HepG2 (cell line): ENCODE results near the gene FAM222A. TPM values are rescaled to one million over a fixed set of nuclear protein-coding genes. Genes with fewer than 3 reads are reported as not detected.

Experiments
- ATAC-seq: fragments of 200-7000 bp; cut with Tn5 transposase; 3 replicates; pipeline ENCODE4 v1.9.1; 2020; ENCODE audit warnings: mild to moderate bottlenecking, moderate library complexity
- BruUV-seq: library from RNA; stranded (reverse); fragments of 400-500 nt; replicated peaks from 2 replicates; lab custom pipeline; 2021; lab: Mats Ljungman, UMichigan
- CTCF ChIA-PET: fragments of 300-600 bp; formaldehyde crosslinking; extraction: SDS; loops from one replicate; lab custom pipeline; 2021; ENCODE audit warnings: low total read pairs, inconsistent platforms, low intra/inter-chr PET ratio; lab: Yijun Ruan, JAX
- POLR2A ChIA-PET: fragments of 350-600 bp; sonication (Branson Sonifier 250); formaldehyde crosslinking; loops from one replicate; lab custom pipeline; 2020; ENCODE audit warnings: antibody characterized with exemption, inconsistent platforms; lab: Yijun Ruan, JAX
- DNase-seq: peaks from one replicate; pipeline ENCODE4 v3.0.0-alpha.2; 2015; ENCODE audit warnings: low spot score
- FAIRE-seq: peaks from 3 replicates; lab custom pipeline; 2011; peaks lifted over from hg19 to GRCh38; lab: Jason Lieb, UNC
- H2AFZ ChIP-seq: one replicate; pipeline ENCODE4 v1.6.1; 2011; ENCODE audit warnings: low read length, inconsistent platforms
- H3K27ac ChIP-seq: fragments of 300-600 bp; 3 replicates; pipeline ENCODE4 v1.8.0; 2011; ENCODE audit warnings: mixed run types, mild to moderate bottlenecking, mixed read lengths, low read length, inconsistent platforms; ENCODE audit not compliant: insufficient read depth; ENCODE audit errors: extremely low read length
- H3K27me3 ChIP-seq, 2 experiments: fragments of 200-600 bp in 1 of 2; 2 replicates in 1 of 2; 3 replicates in 1 of 2; pipeline versions ENCODE4 v1.6.0 to v1.8.0; 2011; ENCODE audit warnings: low read length in 2 of 2, mild to moderate bottlenecking in 2 of 2, moderate library complexity in 2 of 2, inconsistent platforms in 1 of 2; ENCODE audit not compliant: insufficient read depth in 2 of 2, control insufficient read depth in 1 of 2
- H3K36me3 ChIP-seq, 2 experiments: fragments of 200-600 bp in 1 of 2; replicated peaks in 1 of 2; 2 replicates in 1 of 2; 3 replicates in 1 of 2; pipeline versions ENCODE4 v1.5.1 to v1.8.0; 2011; ENCODE audit warnings: low read length in 2 of 2, inconsistent platforms in 1 of 2; ENCODE audit not compliant: insufficient read depth in 2 of 2, control insufficient read depth in 1 of 2
- H3K4me1 ChIP-seq: 2 replicates; pipeline ENCODE4 v1.5.1; 2012; ENCODE audit warnings: low read length, inconsistent platforms; ENCODE audit not compliant: insufficient read depth
- H3K4me2 ChIP-seq: 2 replicates; pipeline ENCODE4 v1.6.0; 2011; ENCODE audit warnings: low read depth, low read length, inconsistent platforms
- H3K4me3 ChIP-seq, 3 experiments: fragments of 200-600 bp in 1 of 3; sonication (generic), shearing (Covaris generic) in 1 of 3; replicated peaks in 1 of 3; 2 replicates each; pipeline ENCODE4 v1.5.1; 2011 to 2016; ENCODE audit warnings: low read length in 3 of 3, inconsistent platforms in 2 of 3, low read depth in 2 of 3, mild to moderate bottlenecking in 2 of 3, control low read depth in 1 of 3, mixed read lengths in 1 of 3; ENCODE audit not compliant: insufficient read depth in 1 of 3
- H3K79me2 ChIP-seq: one replicate; pipeline ENCODE4 v1.6.1; 2011; ENCODE audit warnings: low read length, inconsistent platforms; ENCODE audit not compliant: insufficient read depth
- H3K9ac ChIP-seq: 2 replicates; pipeline ENCODE4 v1.6.0; 2011; ENCODE audit warnings: mild to moderate bottlenecking, low read depth, low read length, inconsistent platforms; ENCODE audit not compliant: insufficient read depth
- H3K9me3 ChIP-seq: 2 replicates; pipeline ENCODE4 v1.5.1; 2012; ENCODE audit warnings: mild to moderate bottlenecking, low read length
- H4K20me1 ChIP-seq: 2 replicates; pipeline ENCODE4 v1.6.0; 2011; ENCODE audit warnings: inconsistent platforms, mild to moderate bottlenecking, low read length, moderate library complexity; ENCODE audit not compliant: insufficient read depth
- ASH2L ChIP-seq: fragments of 300-600, 200-600 bp; sonication (generic); IDR thresholded peaks from 2 replicates; pipeline ENCODE4 v1.7.0; 2017; ENCODE audit warnings: low read depth, mild to moderate bottlenecking, moderate library complexity, mixed read lengths, low read length; ENCODE audit not compliant: insufficient read length
- CEBPB ChIP-seq: IDR thresholded peaks from 2 replicates; pipeline ENCODE4 v1.6.1; 2011; ENCODE audit warnings: low read depth, low read length, improper control_type of control experiment, borderline replicate concordance
- CHCHD3 ChIP-seq: sonication (generic); formaldehyde crosslinking; IDR thresholded peaks from 2 replicates; pipeline ENCODE4 v1.8.0; 2022; ENCODE audit warnings: mild to moderate bottlenecking, missing genetic modification reagents, moderate library complexity
- GMEB1 ChIP-seq: sonication (generic); formaldehyde crosslinking; IDR thresholded peaks from 2 replicates; pipeline ENCODE4 v1.5.1; 2020; ENCODE audit warnings: missing genetic modification reagents, mild to moderate bottlenecking, borderline replicate concordance
- MXD1 ChIP-seq: sonication (generic); formaldehyde crosslinking; IDR thresholded peaks from 2 replicates; pipeline ENCODE4 v1.4.0; 2020; ENCODE audit warnings: mild to moderate bottlenecking, missing genetic modification reagents
- PCBP1 ChIP-seq: fragments of 200-400 bp; formaldehyde crosslinking; IDR thresholded peaks from 2 replicates; pipeline ENCODE4 v1.6.1; 2017; ENCODE audit warnings: mild to moderate bottlenecking, low read depth, low read length, borderline replicate concordance
- RERE ChIP-seq: IDR thresholded peaks from 2 replicates; pipeline ENCODE4 v1.6.1; 2016; ENCODE audit warnings: low read depth, missing genetic modification reagents, missing compliant biosample characterization
- STAG1 ChIP-seq: sonication (generic); formaldehyde crosslinking; IDR thresholded peaks from 2 replicates; pipeline ENCODE4 v1.4.0; 2020; ENCODE audit warnings: missing genetic modification reagents
- TEAD2 ChIP-seq: sonication (generic); formaldehyde crosslinking; IDR thresholded peaks from 2 replicates; pipeline ENCODE4 v1.9.0; 2021; ENCODE audit warnings: missing genetic modification reagents
- TMF1 ChIP-seq: sonication (generic); formaldehyde crosslinking; IDR thresholded peaks from 2 replicates; pipeline ENCODE4 v1.8.1; 2022; ENCODE audit warnings: low read depth, missing genetic modification reagents
- ZNF317 ChIP-seq: sonication (generic); formaldehyde crosslinking; IDR thresholded peaks from 2 replicates; pipeline ENCODE4 v1.5.0; 2020; ENCODE audit warnings: mild to moderate bottlenecking, missing genetic modification reagents
- ZNF354B ChIP-seq: sonication (generic); formaldehyde crosslinking; IDR thresholded peaks from 2 replicates; pipeline ENCODE4 v1.8.0; 2022; ENCODE audit warnings: mild to moderate bottlenecking, missing genetic modification reagents
- ZNF746 ChIP-seq: sonication (generic); formaldehyde crosslinking; IDR thresholded peaks from 2 replicates; pipeline ENCODE4 v1.8.0; 2022; ENCODE audit warnings: mild to moderate bottlenecking, missing genetic modification reagents
- WGBS: methylation state at CpG from one replicate; pipeline ENCODE4 v1.1.6; 2017; ENCODE audit warnings: low lambda C conversion rate; 5-methylcytosine and 5-hydroxymethylcytosine counted together
- in situ Hi-C: cut with HindIII; loops from 2 replicates; pipeline ENCODE4 v1.10.0; 2017; ENCODE audit warnings: low pct_unique_long_range_greater_than_20kb; ENCODE audit not compliant: extremely low pct_ligation_motif_present
- intact Hi-C: fragments of 100-400 bp; cut with micrococcal nuclease; formaldehyde crosslinking; loops from one replicate; pipeline ENCODE4 v1.10.0; 2022; ENCODE audit not compliant: unreplicated experiment
- polyA plus RNA-seq, 8 experiments: library from polyadenylated mRNA; depleted of rRNA in 3 of 8; stranded (reverse) in 7 of 8; unstranded in 1 of 8; fragments of >200 nt; fragmentation: Illumina TruSeq in 4 of 8; extraction: Trizol in 4 of 8; gene quantifications; 2 replicates each; pipeline versions ENCODE4 v1.2.1 to v1.2.3, GENCODE V29; 2011 to 2016; ENCODE audit warnings: low read depth in 4 of 8, missing spikeins in 1 of 8, mixed read lengths in 1 of 8; ENCODE audit not compliant: insufficient read depth in 1 of 8
- total RNA-seq, 5 experiments: library from RNA; depleted of rRNA; stranded (reverse); fragments of >200 nt; fragmentation: Illumina TruSeq; extraction: Trizol; gene quantifications; 2 replicates each; pipeline ENCODE4 v1.2.3, GENCODE V29; 2016; ENCODE audit warnings: low read depth in 1 of 5

Gene FAM222A
- total and polyA plus RNA-seq, 2 of the 13 experiments (the other 11 are each of a cell fraction or from before 2014, with no cell fraction given) = 2.7 to 9.6 TPM

GRCh38 chr12:109722022-109722720 lies 8.5 kb downstream of the FAM222A start (continued):
- no peak for TF ChIP-seq RERE (CRISPR knock-in tag)
- TF ChIP-seq STAG1 (CRISPR knock-in tag) = peak; percentile 19; the same call in 1 of the 2 replicates
- TF ChIP-seq TEAD2 = no peak

GRCh38 chr12:109722721-109723094 lies 9.1 kb downstream of the FAM222A start:
- H3K4me1 ChIP-seq = peaks cover 79% of the 10 kb centered on the region
- POLR2A ChIA-PET = interaction anchor here (0.9 to 2.7 kb wide), 5 partner anchors 9 to 40 kb away, joined by 3 to 8 read pairs (median 4); partner anchors contain the start of gene FAM222A
- peak overlapping the region; percentile 44; the same call in 1 of the 2 replicates for H3K4me2 ChIP-seq
- in situ Hi-C loops (no loop called here), intact Hi-C loops (no loop called here)
- H3K27ac ChIP-seq = peak overlapping the region; percentile 63
- ATAC-seq (no peak), FAIRE-seq (no peak), DNase-seq (no peak)
- WGBS = 93% methylated on average over 8 of the region's 9 CpGs
- H3K36me3 ChIP-seq = no peaks in the 10 kb centered on the region; a peak in 1 of 5 replicates
- peaks cover 13% of the 10 kb centered on the region for H3K79me2 ChIP-seq
- H3K9ac ChIP-seq = peak overlapping the region; percentile 40; the same call in 1 of the 2 replicates
- no peaks in the 10 kb centered on the region for H3K27me3 ChIP-seq
- H2AFZ ChIP-seq = no peak overlapping the region
- H3K9me3 ChIP-seq = no peaks in the 10 kb centered on the region
- CTCF ChIA-PET = no interaction called here
- no peaks in the 10 kb centered on the region for H4K20me1 ChIP-seq
- no TSS peak for BruUV-seq
- peak overlapping the region in 1 of 3 experiments; percentile 1; a peak in 1 of 6 replicates for H3K4me3 ChIP-seq
- TF ChIP-seq CHCHD3 (no peak), ZNF317 (CRISPR knock-in tag) (no peak), ZNF354B (CRISPR knock-in tag) (no peak), ZNF746 (CRISPR knock-in tag) (no peak), ASH2L (no peak), TMF1 (CRISPR knock-in tag) (no peak), MXD1 (no peak), PCBP1 (no peak), CEBPB (no peak), GMEB1 (CRISPR knock-in tag) (no peak)
